HepG2 (cell line): ENCODE data around the gene CSTPP1. TPM values are rescaled to one million over a fixed set of nuclear protein-coding genes. Genes with fewer than 3 reads are reported as not detected.

Source experiments
- AGO2 ChIP-seq: fragments of 200-400 bp; formaldehyde crosslinking; optimal IDR thresholded peaks from 2 replicates; pipeline ENCODE3; 2017; ENCODE audit warnings: mild to moderate bottlenecking, low read depth, low read length, moderate library complexity
- ATF7-NPFF ChIP-seq: sonication (generic); formaldehyde crosslinking; IDR thresholded peaks from 2 replicates; pipeline ENCODE4 v1.8.1; 2023; ENCODE audit warnings: mild to moderate bottlenecking, low read depth, missing genetic modification reagents, moderate library complexity
- NCOA5 ChIP-seq: sonication (generic); formaldehyde crosslinking; IDR thresholded peaks from 2 replicates; pipeline ENCODE4 v1.4.0; 2020; ENCODE audit warnings: missing genetic modification reagents
- RBFOX2 ChIP-seq: fragments of 200-400 bp; formaldehyde crosslinking; IDR thresholded peaks from 2 replicates; pipeline ENCODE4 v1.6.1; 2017; ENCODE audit warnings: low read depth, mild to moderate bottlenecking, low read length
- SIN3B ChIP-seq: fragments of 150-350 bp; IDR thresholded peaks from 2 replicates; pipeline ENCODE4 v1.6.1; 2014; ENCODE audit warnings: low read length
- SMAD9 ChIP-seq: sonication (generic); formaldehyde crosslinking; IDR thresholded peaks from 2 replicates; pipeline ENCODE4 v1.5.1; 2020; ENCODE audit warnings: mild to moderate bottlenecking, missing genetic modification reagents
- TEAD2 ChIP-seq: sonication (generic); formaldehyde crosslinking; IDR thresholded peaks from 2 replicates; pipeline ENCODE4 v1.9.0; 2021; ENCODE audit warnings: missing genetic modification reagents
- YY1 ChIP-seq: IDR thresholded peaks from 2 replicates; pipeline ENCODE4 v1.6.1; 2011; ENCODE audit warnings: low read length, low read depth, moderate library complexity, mild to moderate bottlenecking; ENCODE audit not compliant: insufficient read depth, insufficient replicate concordance
- ZBTB8A ChIP-seq: sonication (generic); formaldehyde crosslinking; IDR thresholded peaks from 2 replicates; pipeline ENCODE4 v1.4.0; 2020; ENCODE audit warnings: mild to moderate bottlenecking, low read depth, missing genetic modification reagents, borderline replicate concordance
- ZC3H4 ChIP-seq: sonication (generic); formaldehyde crosslinking; IDR thresholded peaks from 2 replicates; pipeline ENCODE4 v1.4.0; 2020; ENCODE audit warnings: missing genetic modification reagents, borderline replicate concordance
- ZFP1 ChIP-seq: IDR thresholded peaks from 2 replicates; pipeline ENCODE4 v1.6.1; 2016
- polyA plus RNA-seq, 8 experiments: library from polyadenylated mRNA; depleted of rRNA in 3 of 8; stranded (reverse) in 7 of 8; unstranded in 1 of 8; fragments of >200 nt; fragmentation: Illumina TruSeq in 4 of 8; extraction: Trizol in 4 of 8; gene quantifications; 2 replicates each; pipeline versions ENCODE4 v1.2.1 to v1.2.3, GENCODE V29; 2011 to 2016; ENCODE audit warnings: low read depth in 4 of 8, missing spikeins in 1 of 8, mixed read lengths in 1 of 8; ENCODE audit not compliant: insufficient read depth in 1 of 8
- total RNA-seq, 5 experiments: library from RNA; depleted of rRNA; stranded (reverse); fragments of >200 nt; fragmentation: Illumina TruSeq; extraction: Trizol; gene quantifications; 2 replicates each; pipeline ENCODE4 v1.2.3, GENCODE V29; 2016; ENCODE audit warnings: low read depth in 1 of 5
- TF ChIP-seq, protein P1 (sequence below), 2 experiments: fragments of 450-650 bp in 1 of 2; sonication (generic) in 1 of 2; formaldehyde crosslinking in 1 of 2; IDR thresholded peaks; 2 replicates each; pipeline versions ENCODE4 v1.6.1 to v1.8.0; 2016 to 2022; ENCODE audit warnings: antibody characterized with exemption in 1 of 2, mild to moderate bottlenecking in 1 of 2, missing genetic modification reagents in 1 of 2
- TF ChIP-seq, protein P2 (sequence below): sonication (generic); formaldehyde crosslinking; IDR thresholded peaks from 2 replicates; pipeline ENCODE4 v1.4.0; 2020; ENCODE audit warnings: mild to moderate bottlenecking, missing genetic modification reagents
- TF ChIP-seq, protein P3 (sequence below): sonication (generic); formaldehyde crosslinking; IDR thresholded peaks from 2 replicates; pipeline ENCODE4 v1.4.0; 2020; ENCODE audit warnings: low read depth, mild to moderate bottlenecking, missing genetic modification reagents
- TF ChIP-seq, protein P4 (sequence below): sonication (generic); formaldehyde crosslinking; IDR thresholded peaks from 2 replicates; pipeline ENCODE4 v1.5.0; 2020; ENCODE audit warnings: mild to moderate bottlenecking, missing genetic modification reagents

CSTPP1 gene
- total and polyA plus RNA-seq, 2 of the 13 experiments (the other 11 are each of a cell fraction or from before 2014, with no cell fraction given), result 12.3 to 14.6 TPM

DNA sequence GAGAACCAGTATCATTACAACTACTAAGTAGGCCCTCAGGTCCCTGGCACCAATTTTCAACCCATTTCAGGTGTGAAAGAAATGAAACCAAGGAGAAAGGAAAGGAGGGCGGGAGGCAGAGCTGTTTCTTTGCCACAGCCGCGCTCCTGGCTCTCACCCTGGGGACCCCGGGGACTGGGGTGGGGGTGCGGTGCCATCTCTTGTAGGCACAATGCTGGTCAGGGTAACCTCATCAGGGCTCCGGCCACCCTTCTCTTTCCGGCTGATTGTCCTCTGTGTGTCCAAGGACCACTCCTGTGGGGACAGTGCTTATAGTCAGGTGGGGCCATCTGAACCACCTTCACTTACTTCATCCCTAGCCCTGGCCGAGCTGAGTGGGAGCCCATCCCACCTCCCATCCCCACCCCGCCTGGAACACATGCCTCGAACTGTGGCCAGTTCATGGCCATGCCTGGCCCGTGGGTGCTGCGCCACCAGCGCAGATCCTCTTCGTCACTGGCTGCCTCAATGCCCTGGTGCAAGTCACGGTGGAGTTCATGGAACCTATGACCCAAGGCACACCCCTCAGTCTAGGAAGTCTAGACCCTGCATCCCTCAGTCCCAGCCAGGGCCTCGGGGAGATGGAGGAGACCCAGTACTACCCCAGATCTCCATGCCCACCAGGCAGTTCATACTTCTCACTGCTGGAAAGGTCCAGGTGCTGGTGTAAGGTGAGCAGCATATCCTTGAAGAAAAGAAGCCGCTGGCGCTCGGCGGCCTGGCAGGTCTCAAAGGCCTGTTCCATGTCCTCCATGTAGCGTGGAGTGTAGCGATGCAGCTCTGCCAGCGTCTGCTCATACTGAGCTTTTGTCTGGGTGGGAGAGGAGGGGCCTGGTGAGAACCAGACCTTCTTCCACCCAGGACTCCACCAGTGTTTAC, 242.4 kb downstream of the CSTPP1 start (continued):
- TF ChIP-seq, protein P1, sequence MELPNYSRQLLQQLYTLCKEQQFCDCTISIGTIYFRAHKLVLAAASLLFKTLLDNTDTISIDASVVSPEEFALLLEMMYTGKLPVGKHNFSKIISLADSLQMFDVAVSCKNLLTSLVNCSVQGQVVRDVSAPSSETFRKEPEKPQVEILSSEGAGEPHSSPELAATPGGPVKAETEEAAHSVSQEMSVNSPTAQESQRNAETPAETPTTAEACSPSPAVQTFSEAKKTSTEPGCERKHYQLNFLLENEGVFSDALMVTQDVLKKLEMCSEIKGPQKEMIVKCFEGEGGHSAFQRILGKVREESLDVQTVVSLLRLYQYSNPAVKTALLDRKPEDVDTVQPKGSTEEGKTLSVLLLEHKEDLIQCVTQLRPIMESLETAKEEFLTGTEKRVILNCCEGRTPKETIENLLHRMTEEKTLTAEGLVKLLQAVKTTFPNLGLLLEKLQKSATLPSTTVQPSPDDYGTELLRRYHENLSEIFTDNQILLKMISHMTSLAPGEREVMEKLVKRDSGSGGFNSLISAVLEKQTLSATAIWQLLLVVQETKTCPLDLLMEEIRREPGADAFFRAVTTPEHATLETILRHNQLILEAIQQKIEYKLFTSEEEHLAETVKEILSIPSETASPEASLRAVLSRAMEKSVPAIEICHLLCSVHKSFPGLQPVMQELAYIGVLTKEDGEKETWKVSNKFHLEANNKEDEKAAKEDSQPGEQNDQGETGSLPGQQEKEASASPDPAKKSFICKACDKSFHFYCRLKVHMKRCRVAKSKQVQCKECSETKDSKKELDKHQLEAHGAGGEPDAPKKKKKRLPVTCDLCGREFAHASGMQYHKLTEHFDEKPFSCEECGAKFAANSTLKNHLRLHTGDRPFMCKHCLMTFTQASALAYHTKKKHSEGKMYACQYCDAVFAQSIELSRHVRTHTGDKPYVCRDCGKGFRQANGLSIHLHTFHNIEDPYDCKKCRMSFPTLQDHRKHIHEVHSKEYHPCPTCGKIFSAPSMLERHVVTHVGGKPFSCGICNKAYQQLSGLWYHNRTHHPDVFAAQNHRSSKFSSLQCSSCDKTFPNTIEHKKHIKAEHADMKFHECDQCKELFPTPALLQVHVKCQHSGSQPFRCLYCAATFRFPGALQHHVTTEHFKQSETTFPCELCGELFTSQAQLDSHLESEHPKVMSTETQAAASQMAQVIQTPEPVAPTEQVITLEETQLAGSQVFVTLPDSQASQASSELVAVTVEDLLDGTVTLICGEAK (IDR thresholded peaks at IDR 0.05), result no peak
- TF ChIP-seq, protein P1 (CRISPR knock-in tag; IDR thresholded peaks at IDR 0.05), result no peak
- TF ChIP-seq SMAD9 (CRISPR knock-in tag) (0 out of 2 replicates have a peak, but pooled peaks have one; percentile 50), NCOA5 (no peak), SIN3B (no peak), TEAD2 (CRISPR knock-in tag) (no peak), AGO2 (peak; percentile 68), ATF7-NPFF (no peak), ZBTB8A (CRISPR knock-in tag) (no peak), ZC3H4 (no peak), ZFP1 (no peak), YY1 (no peak), RBFOX2 (peak; percentile 60)
- TF ChIP-seq, protein P2, sequence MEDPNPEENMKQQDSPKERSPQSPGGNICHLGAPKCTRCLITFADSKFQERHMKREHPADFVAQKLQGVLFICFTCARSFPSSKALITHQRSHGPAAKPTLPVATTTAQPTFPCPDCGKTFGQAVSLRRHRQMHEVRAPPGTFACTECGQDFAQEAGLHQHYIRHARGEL, result no peak
- TF ChIP-seq, protein P3, sequence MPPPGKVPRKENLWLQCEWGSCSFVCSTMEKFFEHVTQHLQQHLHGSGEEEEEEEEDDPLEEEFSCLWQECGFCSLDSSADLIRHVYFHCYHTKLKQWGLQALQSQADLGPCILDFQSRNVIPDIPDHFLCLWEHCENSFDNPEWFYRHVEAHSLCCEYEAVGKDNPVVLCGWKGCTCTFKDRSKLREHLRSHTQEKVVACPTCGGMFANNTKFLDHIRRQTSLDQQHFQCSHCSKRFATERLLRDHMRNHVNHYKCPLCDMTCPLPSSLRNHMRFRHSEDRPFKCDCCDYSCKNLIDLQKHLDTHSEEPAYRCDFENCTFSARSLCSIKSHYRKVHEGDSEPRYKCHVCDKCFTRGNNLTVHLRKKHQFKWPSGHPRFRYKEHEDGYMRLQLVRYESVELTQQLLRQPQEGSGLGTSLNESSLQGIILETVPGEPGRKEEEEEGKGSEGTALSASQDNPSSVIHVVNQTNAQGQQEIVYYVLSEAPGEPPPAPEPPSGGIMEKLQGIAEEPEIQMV (CRISPR knock-in tag), result no peak
- TF ChIP-seq, protein P4, sequence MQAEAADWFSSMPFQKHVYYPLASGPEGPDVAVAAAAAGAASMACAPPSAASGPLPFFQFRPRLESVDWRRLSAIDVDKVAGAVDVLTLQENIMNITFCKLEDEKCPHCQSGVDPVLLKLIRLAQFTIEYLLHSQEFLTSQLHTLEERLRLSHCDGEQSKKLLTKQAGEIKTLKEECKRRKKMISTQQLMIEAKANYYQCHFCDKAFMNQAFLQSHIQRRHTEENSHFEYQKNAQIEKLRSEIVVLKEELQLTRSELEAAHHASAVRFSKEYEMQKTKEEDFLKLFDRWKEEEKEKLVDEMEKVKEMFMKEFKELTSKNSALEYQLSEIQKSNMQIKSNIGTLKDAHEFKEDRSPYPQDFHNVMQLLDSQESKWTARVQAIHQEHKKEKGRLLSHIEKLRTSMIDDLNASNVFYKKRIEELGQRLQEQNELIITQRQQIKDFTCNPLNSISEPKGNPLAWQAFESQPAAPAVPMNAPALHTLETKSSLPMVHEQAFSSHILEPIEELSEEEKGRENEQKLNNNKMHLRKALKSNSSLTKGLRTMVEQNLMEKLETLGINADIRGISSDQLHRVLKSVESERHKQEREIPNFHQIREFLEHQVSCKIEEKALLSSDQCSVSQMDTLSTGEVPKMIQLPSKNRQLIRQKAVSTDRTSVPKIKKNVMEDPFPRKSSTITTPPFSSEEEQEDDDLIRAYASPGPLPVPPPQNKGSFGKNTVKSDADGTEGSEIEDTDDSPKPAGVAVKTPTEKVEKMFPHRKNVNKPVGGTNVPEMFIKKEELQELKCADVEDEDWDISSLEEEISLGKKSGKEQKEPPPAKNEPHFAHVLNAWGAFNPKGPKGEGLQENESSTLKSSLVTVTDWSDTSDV (CRISPR knock-in tag), result no peak
